H1 (cell line): ENCODE results near the gene DENND10. TPM values are rescaled to one million over a fixed set of nuclear protein-coding genes. Genes with fewer than 3 reads are reported as not detected.

Experiments used
- CTCF ChIA-PET: fragments of 300-600 bp; sonication (Branson Sonifier 250); formaldehyde crosslinking; loops from one replicate; lab custom pipeline; 2021; ENCODE audit not compliant: partially characterized antibody; lab: Charles Lee
- POLR2A ChIA-PET: fragments of 300-600 bp; sonication (Branson Sonifier 250); formaldehyde crosslinking; loops from one replicate; lab custom pipeline; 2021; ENCODE audit warnings: inconsistent platforms; ENCODE audit not compliant: partially characterized antibody; lab: Charles Lee
- DNase-seq, 2 experiments: peaks; one replicate each; pipeline versions ENCODE4 v3.0.0 to v3.0.0-alpha.2; 2010 to 2022; ENCODE audit warnings: low spot score in 2 of 2, low read depth in 1 of 2, mixed read lengths in 1 of 2
- FAIRE-seq: peaks from 2 replicates; lab custom pipeline; 2011; peaks lifted over from hg19 to GRCh38; lab: Jason Lieb, UNC
- H2AFZ ChIP-seq: 2 replicates; pipeline ENCODE4 v1.8.1; 2012; ENCODE audit warnings: low read length, inconsistent platforms
- H2AK5ac ChIP-seq: 2 replicates; pipeline ENCODE4 v1.6.1; 2013; ENCODE audit warnings: low read depth, low read length
- H2BK120ac ChIP-seq: replicated peaks from 2 replicates; pipeline ENCODE3; 2013; ENCODE audit warnings: low read depth, low read length, inconsistent platforms
- H2BK12ac ChIP-seq: 2 replicates; pipeline ENCODE4 v1.6.1; 2013; ENCODE audit warnings: low read depth, low read length
- H2BK15ac ChIP-seq: 2 replicates; pipeline ENCODE4 v1.6.1; 2013; ENCODE audit warnings: low read length
- H2BK20ac ChIP-seq: 2 replicates; pipeline ENCODE4 v1.6.1; 2013; ENCODE audit warnings: low read length
- H2BK5ac ChIP-seq: 2 replicates; pipeline ENCODE4 v1.6.1; 2013; ENCODE audit warnings: low read depth, low read length
- H3K14ac ChIP-seq: 2 replicates; pipeline ENCODE4 v1.6.1; 2013; ENCODE audit warnings: inconsistent platforms; ENCODE audit not compliant: insufficient read length
- H3K18ac ChIP-seq: 2 replicates; pipeline ENCODE4 v1.6.1; 2013; ENCODE audit warnings: low read length; ENCODE audit errors: extremely low read depth
- H3K23ac ChIP-seq: 2 replicates; pipeline ENCODE4 v1.6.1; 2013; ENCODE audit warnings: inconsistent platforms; ENCODE audit not compliant: insufficient read length
- H3K23me2 ChIP-seq: 2 replicates; pipeline ENCODE4 v1.6.1; 2013; ENCODE audit warnings: low read depth, low read length
- H3K27ac ChIP-seq: 2 replicates; pipeline ENCODE4 v1.6.1; 2011; ENCODE audit warnings: low read depth, low read length, inconsistent platforms
- H3K27me3 ChIP-seq, 4 experiments: replicated peaks in 1 of 4; 1 replicate in 1 of 4; 2 replicates in 3 of 4; pipeline versions ENCODE4 v1.6.1 to v1.8.1; 2011 to 2013; ENCODE audit warnings: low read length in 3 of 4, mild to moderate bottlenecking in 3 of 4, inconsistent platforms in 2 of 4, mixed read lengths in 2 of 4, moderate library complexity in 1 of 4; ENCODE audit not compliant: control insufficient read depth in 3 of 4, insufficient read depth in 3 of 4; ENCODE audit errors: extremely low read depth in 1 of 4
- H3K36me3 ChIP-seq, 4 experiments: 2 replicates each; pipeline versions ENCODE4 v1.6.1 to v1.8.1; 2011 to 2013; ENCODE audit warnings: mild to moderate bottlenecking in 4 of 4, low read length in 3 of 4, moderate library complexity in 2 of 4, control low read depth in 1 of 4, inconsistent platforms in 1 of 4; ENCODE audit not compliant: insufficient read depth in 4 of 4, control insufficient read depth in 2 of 4
- H3K4ac ChIP-seq: replicated peaks from 2 replicates; pipeline ENCODE3; 2013; ENCODE audit warnings: low read length, low read depth, mixed read lengths, inconsistent platforms; ENCODE audit not compliant: insufficient read length
- H3K4me1 ChIP-seq, 4 experiments: replicated peaks in 1 of 4; 1 replicate in 1 of 4; 2 replicates in 3 of 4; pipeline versions ENCODE4 v1.6.1 to v1.8.1; 2011 to 2013; ENCODE audit warnings: low read length in 3 of 4, inconsistent platforms in 2 of 4, mixed read lengths in 1 of 4; ENCODE audit not compliant: insufficient read depth in 4 of 4, control insufficient read depth in 3 of 4
- H3K4me2 ChIP-seq, 2 experiments: 2 replicates each; pipeline versions ENCODE4 v1.6.1 to v1.8.1; 2011 to 2013; ENCODE audit warnings: low read depth in 2 of 2, low read length in 2 of 2, control low read depth in 1 of 2, inconsistent platforms in 1 of 2, mild to moderate bottlenecking in 1 of 2; ENCODE audit not compliant: insufficient read depth in 1 of 2
- H3K4me3 ChIP-seq, 4 experiments: fragments of 200-600, 300-600 bp in 1 of 4; sonication (generic), shearing (Covaris generic), sonication (Bioruptor Twin) in 1 of 4; 2 replicates each; pipeline versions ENCODE4 v1.5.1 to v1.8.1; 2011 to 2016; ENCODE audit warnings: low read length in 4 of 4, low read depth in 3 of 4, control low read depth in 2 of 4, inconsistent platforms in 2 of 4, mild to moderate bottlenecking in 2 of 4, mixed read lengths in 1 of 4, moderate library complexity in 1 of 4; ENCODE audit not compliant: insufficient read depth in 2 of 4; ENCODE audit errors: extremely low read depth in 1 of 4
- H3K56ac ChIP-seq: replicated peaks from 2 replicates; pipeline ENCODE3; 2013; ENCODE audit warnings: low read depth, mild to moderate bottlenecking, mixed read lengths, low read length, inconsistent platforms; ENCODE audit not compliant: insufficient read length
- H3K79me1 ChIP-seq: 2 replicates; pipeline ENCODE4 v1.6.1; 2013; ENCODE audit warnings: low read depth, low read length, control low read depth
- H3K79me2 ChIP-seq, 2 experiments: 2 replicates each; pipeline versions ENCODE4 v1.6.1 to v1.8.1; 2012 to 2013; ENCODE audit warnings: low read length in 2 of 2, mild to moderate bottlenecking in 2 of 2, inconsistent platforms in 1 of 2; ENCODE audit not compliant: insufficient read depth in 2 of 2, control insufficient read depth in 1 of 2
- H3K9ac ChIP-seq, 4 experiments: replicated peaks in 1 of 4; 1 replicate in 1 of 4; 2 replicates in 3 of 4; pipeline versions ENCODE4 v1.6.1 to v1.8.1; 2011 to 2013; ENCODE audit warnings: low read depth in 3 of 4, low read length in 3 of 4, control low read depth in 2 of 4, mild to moderate bottlenecking in 2 of 4, moderate library complexity in 2 of 4, inconsistent platforms in 1 of 4; ENCODE audit errors: extremely low read depth in 1 of 4
- H3K9me3 ChIP-seq, 2 experiments: 2 replicates each; pipeline versions ENCODE4 v1.6.1 to v1.8.1; 2012 to 2013; ENCODE audit warnings: mild to moderate bottlenecking in 2 of 2, moderate library complexity in 2 of 2, control low read depth in 1 of 2, inconsistent platforms in 1 of 2, low read depth in 1 of 2, low read length in 1 of 2, mixed read lengths in 1 of 2; ENCODE audit not compliant: insufficient read depth in 2 of 2
- H4K20me1 ChIP-seq, 2 experiments: replicated peaks in 1 of 2; 2 replicates each; pipeline versions ENCODE3 to v1.8.1; 2011 to 2013; ENCODE audit warnings: inconsistent platforms in 2 of 2, low read length in 2 of 2, mild to moderate bottlenecking in 1 of 2; ENCODE audit not compliant: insufficient read depth in 2 of 2, control insufficient read depth in 1 of 2
- H4K5ac ChIP-seq: 2 replicates; pipeline ENCODE4 v1.6.1; 2013; ENCODE audit warnings: low read length, low read depth, mixed read lengths, inconsistent platforms; ENCODE audit not compliant: insufficient read length
- H4K8ac ChIP-seq: 2 replicates; pipeline ENCODE4 v1.8.0; 2013; ENCODE audit warnings: mild to moderate bottlenecking, moderate library complexity, low read length, inconsistent platforms; ENCODE audit not compliant: insufficient read depth; ENCODE audit errors: extremely low read depth
- H4K91ac ChIP-seq: replicated peaks from 2 replicates; pipeline ENCODE3; 2013; ENCODE audit warnings: low read length, mixed read lengths, inconsistent platforms; ENCODE audit not compliant: insufficient read length
- BCL11A ChIP-seq, 2 experiments: IDR thresholded peaks; one replicate each; pipeline ENCODE4 v1.6.1; 2011; ENCODE audit warnings: low read depth in 2 of 2, low read length in 2 of 2, mild to moderate bottlenecking in 2 of 2
- E2F6 ChIP-seq: IDR thresholded peaks from 2 replicates; pipeline ENCODE4 v1.6.1; 2012; ENCODE audit warnings: inconsistent platforms
- EP300 ChIP-seq, 2 experiments: IDR thresholded peaks; 1 replicate in 1 of 2; 2 replicates in 1 of 2; pipeline ENCODE4 v1.6.1; 2011 to 2012; ENCODE audit warnings: low read depth in 2 of 2, low read length in 2 of 2, mild to moderate bottlenecking in 2 of 2, borderline replicate concordance in 1 of 2, inconsistent platforms in 1 of 2, moderate library complexity in 1 of 2
- JUND ChIP-seq: IDR thresholded peaks from 2 replicates; pipeline ENCODE4 v1.6.1; 2011; ENCODE audit warnings: mild to moderate bottlenecking, improper control_type of control experiment, low read length
- POLR2A ChIP-seq, 2 experiments: IDR thresholded peaks; 1 replicate in 1 of 2; 2 replicates in 1 of 2; pipeline ENCODE4 v1.6.1; 2011; ENCODE audit warnings: low read depth in 2 of 2, low read length in 2 of 2, mild to moderate bottlenecking in 2 of 2; ENCODE audit errors: control extremely low read depth in 1 of 2
- RXRA ChIP-seq: IDR thresholded peaks from 2 replicates; pipeline ENCODE4 v1.6.1; 2011; ENCODE audit warnings: low read depth, mild to moderate bottlenecking, low read length, moderate library complexity; ENCODE audit not compliant: insufficient read depth
- SP2 ChIP-seq: IDR thresholded peaks from 2 replicates; pipeline ENCODE4 v1.6.1; 2012; ENCODE audit warnings: mild to moderate bottlenecking, low read length, inconsistent platforms
- TAF7 ChIP-seq: optimal IDR thresholded peaks from 2 replicates; pipeline ENCODE3; 2011; ENCODE audit warnings: low read depth, mild to moderate bottlenecking, inconsistent platforms, low read length, moderate library complexity, borderline replicate concordance
- TCF12 ChIP-seq: IDR thresholded peaks from 2 replicates; pipeline ENCODE4 v1.6.1; 2011; ENCODE audit warnings: low read depth, mild to moderate bottlenecking, low read length
- WGBS, 2 experiments: shearing (Covaris generic) in 1 of 2; methylation state at CpG; one replicate each; pipeline versions ENCODE4 v1.1.6 to v1.1.7; 2013 to 2015; ENCODE audit warnings: low lambda C conversion rate in 2 of 2, mixed read lengths in 2 of 2, inconsistent platforms in 1 of 2, low coverage in 1 of 2, missing lambda C conversion rate in 1 of 2; ENCODE audit not compliant: insufficient replicate concordance in 2 of 2, insufficient coverage in 1 of 2, insufficient read length in 1 of 2; ENCODE audit errors: extremely low coverage in 1 of 2, missing lambda C conversion rate in 1 of 2; 5-methylcytosine and 5-hydroxymethylcytosine counted together
- polyA plus RNA-seq, 7 experiments: library from polyadenylated mRNA; depleted of rRNA in 3 of 7; stranded (reverse) in 5 of 7; unstranded in 2 of 7; fragments of >200 nt in 5 of 7; fragments of 200-250 nt in 2 of 7; gene quantifications; 1 replicate in 5 of 7; 2 replicates in 1 of 7; 4 replicates in 1 of 7; pipeline versions ENCODE4 v1.2.1 to v1.2.3, GENCODE V29; 2011 to 2013; ENCODE audit warnings: missing spikeins in 2 of 7, mixed read lengths in 2 of 7
- total RNA-seq: library from RNA; stranded (reverse); fragmentation: NEBNext Ultra II Directional; extraction: Animal tissue kit (Norgen Biotek cat#: 25700); gene quantifications from 2 replicates; pipeline ENCODE4 v1.2.1, GENCODE V29; 2021

The DENND10 gene
- total and polyA plus RNA-seq, 2 of the 8 experiments (the other 6 are each of a cell fraction or from before 2014, with no cell fraction given) = 49.3 to 64.4 TPM

GRCh38 chr10:119112056-119112455, 8.1 kb downstream of the DENND10 start:
- Histone ChIP-seq H3K27me3 (no peaks in the 10 kb centered on the region), H2BK15ac (no peak overlapping the region), H2BK12ac (no peak overlapping the region), H4K91ac (no peak overlapping the region), H3K4me3 (no peak overlapping the region), H3K4me2 (no peak overlapping the region), H3K23ac (no peak overlapping the region), H2BK5ac (no peak overlapping the region), H3K18ac (no peak overlapping the region), H3K4me1 (no peaks in the 10 kb centered on the region), H3K9ac (no peak overlapping the region), H3K14ac (no peak overlapping the region), H2AK5ac (no peak overlapping the region), H2BK20ac (no peak overlapping the region), H3K4ac (no peak overlapping the region), H2BK120ac (no peak overlapping the region), H3K27ac (no peak overlapping the region), H3K23me2 (no peaks in the 10 kb centered on the region), H4K8ac (no peak overlapping the region), H2AFZ (no peak overlapping the region), H3K56ac (no peak overlapping the region), H4K20me1 (peaks cover 0 to 6% of the 10 kb centered on the region in 2 experiments), H3K79me2 (no peaks in the 10 kb centered on the region), H3K79me1 (no peaks in the 10 kb centered on the region), H4K5ac (no peak overlapping the region), H3K36me3 (peaks cover 11 to 52% (median 32%) of the 10 kb centered on the region in 4 experiments), H3K9me3 (no peaks in the 10 kb centered on the region)
- DNase-seq = no peak
- TF ChIP-seq EP300 (IDR thresholded peaks at IDR 0.05; ENCODE audit: borderline replicate concordance in 1 of 2, low read depth in 2 of 2, low read length in 2 of 2) (no peak), TAF7 (no peak), E2F6 (no peak), BCL11A (IDR thresholded peaks at IDR 0.05; ENCODE audit: low read depth in 2 of 2, low read length in 2 of 2) (no peak), RXRA (no peak), SP2 (no peak), POLR2A (IDR thresholded peaks at IDR 0.05; ENCODE audit: control extremely low read depth in 1 of 2, low read depth in 2 of 2, low read length in 2 of 2) (no peak), JUND (no peak), TCF12 (no peak)
- FAIRE-seq = no peak
- 87% methylated on average over 4 of the region's 4 CpGs; no CpG with 5 or more reads in 1 of the 2 experiments for WGBS, 2 experiments
- ChIA-PET CTCF (interaction anchor here (0.6 to 0.7 kb wide), 2 partner anchors 77 to 109 kb away, joined by 3 to 5 read pairs; no protein-coding TSS in a partner anchor), POLR2A (interaction anchor here (0.6 kb wide), 1 partner anchor 9 kb away, joined by 4 read pairs; the partner anchor contains the start of gene DENND10)
